Measurements from ENCODE around the gene SVEP1.
"Not testable (repeated sequence)": the region's sequence is repeated elsewhere in the genome, so short reads cannot be mapped to it uniquely, and the experiment has no call there.

Gene SVEP1

GRCh38 chr9:110579034-110579861, at the start of gene SVEP1:
TSS of gene SVEP1 (minus strand) at chr9:110579741. CDS start at chr9:110579543, 198 bp downstream.
- no peak for DNase-seq

- no peak for DNase-seq
Measured at GRCh38 chr9:110626101-110626829, 46.7 kb upstream of the SVEP1 start.

DNA sequence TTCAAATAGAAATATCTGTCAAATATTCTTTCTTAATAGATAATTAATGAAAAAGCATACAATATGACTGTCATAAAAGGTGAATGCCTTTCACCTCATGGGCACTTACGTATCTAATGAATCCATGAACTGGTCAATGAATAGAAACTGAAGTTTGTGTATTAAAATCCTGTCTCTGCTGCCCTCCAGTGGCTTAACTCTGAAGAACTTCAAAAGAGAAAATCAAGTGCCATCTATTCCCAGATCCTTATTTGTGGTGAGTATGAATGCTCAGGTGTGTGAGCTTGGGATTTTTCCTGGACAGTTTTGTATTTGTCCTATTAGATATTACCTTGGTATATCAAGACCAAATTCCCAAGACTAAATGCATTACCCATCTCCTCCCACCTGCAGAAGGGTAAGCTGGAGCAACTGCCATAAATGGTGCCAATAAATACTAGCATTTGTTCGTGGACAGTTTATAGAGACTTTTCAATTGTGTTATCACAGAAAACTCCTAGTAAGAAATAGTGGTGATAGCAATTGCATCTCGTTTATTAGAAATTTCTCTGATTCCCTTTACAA, 44.0 kb upstream of the SVEP1 start:
- DNase-seq, result peak; percentile 26 to 41

GRCh38 chr9:110622368-110622767, 42.8 kb upstream of the SVEP1 start:
- DNase-seq, result no peak

- no peak for DNase-seq
Measured at GRCh38 chr9:110620726-110621125, 41.2 kb upstream of the SVEP1 start.

DNA sequence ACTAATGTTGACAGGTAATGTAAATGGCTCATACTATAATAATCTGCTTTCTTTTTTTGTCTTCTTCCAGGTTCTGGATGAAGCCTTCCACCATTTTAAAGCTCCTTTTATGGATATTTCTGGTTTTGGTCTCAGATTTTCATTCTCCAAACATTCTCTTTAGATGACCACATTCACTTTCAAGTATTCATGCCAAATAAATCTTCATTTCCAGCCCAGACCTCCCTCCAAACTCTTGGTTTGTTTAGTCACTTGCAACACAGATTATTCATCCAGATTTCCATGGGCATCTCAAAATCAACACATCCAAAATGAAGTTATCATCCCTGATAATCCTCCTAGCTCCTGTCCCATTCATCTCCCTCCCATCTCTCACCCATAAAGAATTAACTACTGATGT, 40.3 kb upstream of the SVEP1 start:
- DNase-seq, result no peak

DNA sequence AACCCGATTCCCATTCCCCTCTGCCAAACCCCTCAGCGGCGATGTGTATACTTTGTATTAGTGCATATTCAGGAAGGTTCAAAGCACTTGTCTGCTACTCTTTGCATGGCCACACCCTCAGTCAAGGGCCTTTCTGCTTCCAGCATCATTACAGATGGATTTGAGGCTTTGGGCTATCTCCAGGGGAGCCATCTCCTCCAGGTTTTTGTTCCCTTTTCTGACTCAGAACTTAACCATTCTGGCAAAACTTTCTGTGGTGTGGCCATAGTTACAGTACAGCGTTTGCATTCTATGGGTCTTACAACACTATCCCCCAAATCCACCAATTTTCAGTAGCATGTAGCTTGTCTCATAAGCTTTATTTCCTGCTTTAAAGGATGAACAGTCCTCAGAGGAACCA, 36.0 kb upstream of the SVEP1 start:
- DNase-seq, result no peak

DNA sequence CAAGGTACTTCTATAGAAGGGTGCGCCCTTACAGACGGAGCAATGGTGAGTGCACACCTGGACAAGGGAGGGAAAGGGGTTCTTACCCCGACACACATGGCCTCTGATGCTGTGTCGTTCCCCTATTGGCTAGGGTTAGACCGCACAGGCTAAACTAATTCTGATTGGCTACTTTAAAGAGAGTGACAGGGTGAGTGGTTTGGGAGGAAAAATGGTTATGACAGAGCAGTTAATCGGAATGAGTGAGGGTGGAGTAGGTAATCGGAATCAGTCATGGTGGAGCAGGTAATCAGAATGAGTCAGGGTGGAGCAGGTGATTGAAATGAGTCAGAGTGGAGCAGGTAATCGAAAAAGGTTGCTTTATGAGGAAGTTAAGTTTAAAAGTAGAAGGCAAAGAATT, 35.0 kb upstream of the SVEP1 start:
- not testable (repeated sequence) for DNase-seq

- no peak for DNase-seq
Measured at GRCh38 chr9:110606179-110606790, 26.7 kb upstream of the SVEP1 start.

GRCh38 chr9:110605565-110605964, 26.0 kb upstream of the SVEP1 start:
- DNase-seq, result no peak

DNA sequence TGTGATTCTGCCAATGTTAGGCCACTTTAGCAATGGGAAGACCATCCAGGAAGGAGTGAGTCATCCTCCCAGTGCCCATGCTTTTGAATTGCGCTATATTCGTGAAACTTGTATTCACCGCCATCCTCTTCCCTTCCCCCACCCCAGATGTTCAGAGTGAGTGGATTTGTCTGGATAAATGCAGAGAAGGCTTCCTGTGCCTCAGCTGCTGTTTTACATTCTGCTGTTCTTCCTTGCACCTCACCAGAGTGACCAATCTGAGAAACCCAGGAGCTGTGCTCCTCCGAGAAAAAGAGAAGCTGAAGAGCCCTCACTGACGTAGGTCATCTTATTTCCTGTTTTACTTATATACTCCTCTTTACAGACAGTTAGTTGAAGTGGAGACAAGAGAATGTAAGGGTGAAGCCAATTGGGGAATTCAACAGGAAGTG, 24.6 kb upstream of the SVEP1 start:
- peak; percentile 19 to 41 for DNase-seq

- no peak for DNase-seq
Measured at GRCh38 chr9:110602281-110602680, 22.7 kb upstream of the SVEP1 start.

DNA sequence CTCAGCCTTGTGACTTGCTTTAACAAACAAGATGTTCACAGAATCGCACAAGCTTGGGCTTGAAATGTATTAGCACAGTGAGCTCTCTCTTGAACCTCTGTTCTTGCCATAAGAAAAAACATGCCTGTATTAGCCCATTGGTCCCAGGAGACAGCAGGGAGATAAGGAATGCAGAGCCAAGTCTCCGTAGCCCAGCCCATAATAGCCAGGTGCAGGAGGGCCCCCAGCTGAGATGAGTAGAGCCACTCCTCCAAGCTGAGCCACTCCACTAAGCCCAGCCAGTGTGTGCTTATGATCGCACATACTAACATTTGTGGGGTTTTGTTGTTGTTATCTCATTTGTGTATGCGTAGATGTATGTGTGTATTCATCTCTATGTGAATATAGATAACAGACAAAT, 21.6 kb upstream of the SVEP1 start:
- no peak for DNase-seq

GRCh38 chr9:110599468-110599867, 19.9 kb upstream of the SVEP1 start:
- no peak for DNase-seq

DNA sequence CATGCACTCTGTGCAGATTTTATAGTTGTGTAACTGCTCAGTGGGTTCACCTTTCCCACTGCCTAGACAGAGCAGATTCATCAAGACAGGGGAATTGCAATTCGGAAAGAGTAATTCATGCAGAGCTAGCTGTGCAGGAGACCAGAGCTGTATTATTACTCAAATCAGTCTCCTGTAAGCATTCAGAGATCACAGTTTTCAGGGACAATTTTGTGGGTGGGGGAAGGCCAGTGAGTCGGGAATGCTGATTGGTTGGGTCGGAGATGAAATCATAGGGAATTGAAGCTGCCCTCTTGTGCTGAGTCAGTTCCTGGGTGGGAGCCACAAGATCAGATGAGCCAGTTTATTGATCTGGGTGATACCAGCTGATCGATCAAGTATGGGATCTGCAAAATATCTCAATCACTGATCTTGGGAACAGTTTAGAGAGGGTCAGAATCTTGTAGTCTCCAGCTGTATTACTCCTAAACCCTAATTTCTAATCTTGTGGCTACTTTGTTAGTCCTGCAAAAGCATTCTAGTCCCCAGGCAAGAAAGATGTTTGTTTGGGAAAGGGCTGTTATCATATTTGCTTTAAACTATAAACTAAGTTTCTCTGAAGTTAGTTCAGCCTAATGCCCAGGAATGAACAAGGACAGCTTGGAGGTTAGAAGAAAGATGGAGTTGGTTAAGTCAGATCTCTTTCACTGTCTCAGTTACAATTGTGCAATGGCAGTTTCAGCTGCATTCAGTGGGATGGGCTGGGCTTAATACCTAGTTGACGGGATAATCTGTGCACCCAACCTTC, 12.7 kb upstream of the SVEP1 start:
- no peak for DNase-seq

DNA sequence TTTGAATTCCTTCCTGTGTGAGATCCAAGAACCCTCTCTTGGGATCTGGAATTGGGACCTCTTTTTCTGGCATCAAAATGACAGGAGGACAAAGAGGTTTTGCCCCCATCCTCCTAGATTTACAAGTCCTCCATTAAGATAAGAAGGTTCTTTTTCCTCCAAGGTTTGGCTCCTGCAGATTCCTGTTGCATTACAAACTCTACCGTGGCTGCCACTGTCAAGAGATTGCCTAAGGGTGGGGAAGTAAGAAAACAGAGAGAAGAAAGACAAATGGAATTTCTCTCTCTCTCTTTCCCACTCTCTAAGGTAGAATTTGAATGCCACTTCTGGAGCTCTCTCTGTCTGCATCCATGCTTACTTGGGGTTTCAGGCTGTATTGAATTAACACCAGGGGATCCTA, 12.0 kb upstream of the SVEP1 start:
- DNase-seq, result no peak

DNA sequence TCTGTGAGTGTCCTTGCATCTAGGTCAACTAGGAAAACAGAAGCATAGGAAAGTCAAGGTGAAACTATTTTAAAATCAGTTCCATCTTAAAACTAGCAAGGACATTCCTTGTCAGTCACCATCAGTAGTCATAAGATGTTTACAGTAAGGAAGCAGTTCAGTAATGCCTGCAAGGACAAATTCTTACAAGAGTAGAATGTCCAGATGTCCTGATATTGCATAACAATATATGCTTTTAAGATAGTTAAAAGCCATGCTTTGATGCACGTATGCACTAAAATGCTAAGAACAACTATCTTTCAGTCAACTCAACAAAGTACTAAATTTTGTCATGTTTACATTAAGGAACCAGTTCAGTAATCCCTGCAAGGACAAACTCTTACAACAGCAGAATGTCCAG, 11.3 kb upstream of the SVEP1 start:
- no peak for DNase-seq

DNA sequence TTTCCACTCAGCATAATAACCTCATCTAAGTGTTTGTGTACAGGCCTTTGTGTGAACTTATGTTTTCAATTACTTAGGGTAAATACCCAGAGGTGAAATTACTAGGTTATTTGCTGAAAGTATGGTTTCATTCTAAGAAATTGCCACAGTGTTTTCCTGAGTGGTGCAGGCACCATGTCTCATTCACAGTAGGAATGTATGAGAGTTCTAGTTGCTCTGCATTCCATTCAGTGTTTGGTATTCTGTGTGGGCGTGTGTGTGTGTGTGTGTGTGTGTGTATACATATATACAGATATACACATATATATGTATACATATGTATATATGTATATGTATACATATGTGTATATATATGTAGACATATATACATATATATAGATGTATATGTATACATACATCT, 8.8 kb upstream of the SVEP1 start:
- DNase-seq, result no peak

- DNase-seq, result no peak
Measured at GRCh38 chr9:110583237-110583636, 3.7 kb upstream of the SVEP1 start.

DNA sequence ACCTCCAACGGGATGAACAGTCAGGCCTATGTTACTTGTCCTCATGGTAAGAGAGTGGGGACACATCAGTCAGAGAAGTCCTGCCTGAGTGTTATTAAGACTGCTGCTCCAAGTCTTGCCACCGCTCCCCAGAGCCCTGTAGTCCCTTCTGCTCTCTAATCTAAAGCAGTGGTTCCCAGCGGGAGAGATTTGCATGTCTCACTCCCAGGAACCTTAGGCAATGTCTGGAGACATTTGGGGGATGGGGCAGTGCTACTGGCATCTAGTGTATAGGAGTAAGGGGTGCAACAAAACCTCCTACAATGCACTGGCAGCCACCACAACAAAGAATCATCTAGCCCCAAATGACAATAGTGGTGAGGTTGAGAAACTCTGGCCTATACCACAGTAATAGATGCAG, 2.6 kb upstream of the SVEP1 start:
- DNase-seq, result no peak

GRCh38 chr9:110580850-110581249, 1.3 kb upstream of the SVEP1 start:
- no peak for DNase-seq

GRCh38 chr9:110579862-110580219, 300 bp upstream of the SVEP1 start:
- no peak for DNase-seq

- no peak for DNase-seq
Measured at GRCh38 chr9:110578575-110579033, 937 bp downstream of the SVEP1 start.
